ENCODE results near the gene MPPED2.

The MPPED2 gene

GRCh38 chr11:30422447-30423278 lies 163.5 kb downstream of the MPPED2 start:
- no peak for DNase-seq (ENCODE audit: low read depth in 2 of 2)

DNA sequence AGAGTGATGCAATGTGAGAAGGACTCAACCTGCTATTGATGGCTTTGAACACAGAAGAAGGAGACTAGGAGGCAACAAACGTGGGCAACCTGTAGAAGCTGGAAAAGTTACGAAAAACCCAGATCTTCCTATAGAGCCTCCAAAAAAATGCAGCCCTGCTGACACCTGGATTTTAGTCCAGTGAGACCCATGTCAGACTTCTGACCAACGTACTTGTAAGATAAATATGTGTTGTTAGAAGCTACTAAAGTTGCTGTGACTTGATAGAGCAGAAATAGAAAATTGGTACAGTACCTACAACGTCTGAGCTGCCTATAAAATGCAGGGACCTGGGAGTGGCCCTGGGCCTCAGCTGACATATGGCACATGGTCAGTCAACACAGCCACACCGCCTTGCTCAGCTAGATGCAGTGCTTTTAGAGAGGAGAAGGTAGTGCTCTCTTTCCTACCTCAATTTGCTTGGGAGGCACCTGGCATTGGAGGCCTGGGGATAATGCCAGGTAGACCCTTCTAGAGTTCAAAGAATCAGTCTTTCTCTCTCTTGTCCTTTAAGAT lies 165.8 kb downstream of the MPPED2 start:
- no peak for DNase-seq (ENCODE audit: low read depth in 2 of 2)

DNA sequence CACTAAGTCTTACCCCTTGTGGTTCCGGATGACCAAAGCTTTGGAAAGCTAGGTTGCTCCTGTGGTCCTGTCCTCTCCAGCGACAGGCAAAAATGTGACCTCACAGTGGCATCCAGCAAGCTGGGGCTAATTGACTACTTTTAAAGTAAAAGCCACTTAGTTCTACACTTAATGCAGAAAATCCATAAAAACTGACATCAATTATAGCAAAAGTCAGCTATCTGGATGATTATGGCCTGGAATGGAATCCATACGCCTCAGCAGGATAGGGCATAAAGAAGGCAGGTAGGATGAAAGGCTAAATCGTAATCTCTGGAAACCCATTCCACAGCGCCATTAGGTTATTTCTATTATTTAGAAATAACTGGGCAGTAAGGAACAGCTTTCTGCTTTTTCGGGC lies 171.3 kb downstream of the MPPED2 start:
- no peak for DNase-seq (ENCODE audit: low read depth in 2 of 2)

DNA sequence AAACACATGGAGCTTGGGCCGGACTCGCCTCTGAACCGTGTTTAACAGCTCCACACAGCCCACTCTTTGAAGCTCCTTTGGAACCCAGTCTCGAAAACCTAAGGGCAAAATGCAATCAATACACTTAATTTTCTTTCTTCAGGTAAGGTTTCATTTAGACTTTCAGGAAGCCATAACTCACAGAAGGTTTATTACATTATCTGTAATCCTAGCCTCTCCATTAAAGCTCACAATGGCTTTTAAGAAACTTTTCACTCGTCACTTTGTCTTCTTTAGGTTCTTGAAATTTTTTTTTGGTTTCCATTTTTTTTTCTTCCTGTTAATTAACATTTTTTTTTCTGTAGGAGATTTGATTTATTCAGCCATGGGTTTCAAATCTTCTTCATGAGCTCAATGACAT lies 171.9 kb downstream of the MPPED2 start:
- no peak for DNase-seq (ENCODE audit: low read depth in 2 of 2)

GRCh38 chr11:30412509-30412908 lies 173.6 kb downstream of the MPPED2 start:
- no peak for DNase-seq (ENCODE audit: low read depth in 2 of 2)

GRCh38 chr11:30411383-30411782 lies 174.8 kb downstream of the MPPED2 start:
- DNase-seq (ENCODE audit: low read depth in 2 of 2): no peak

DNA sequence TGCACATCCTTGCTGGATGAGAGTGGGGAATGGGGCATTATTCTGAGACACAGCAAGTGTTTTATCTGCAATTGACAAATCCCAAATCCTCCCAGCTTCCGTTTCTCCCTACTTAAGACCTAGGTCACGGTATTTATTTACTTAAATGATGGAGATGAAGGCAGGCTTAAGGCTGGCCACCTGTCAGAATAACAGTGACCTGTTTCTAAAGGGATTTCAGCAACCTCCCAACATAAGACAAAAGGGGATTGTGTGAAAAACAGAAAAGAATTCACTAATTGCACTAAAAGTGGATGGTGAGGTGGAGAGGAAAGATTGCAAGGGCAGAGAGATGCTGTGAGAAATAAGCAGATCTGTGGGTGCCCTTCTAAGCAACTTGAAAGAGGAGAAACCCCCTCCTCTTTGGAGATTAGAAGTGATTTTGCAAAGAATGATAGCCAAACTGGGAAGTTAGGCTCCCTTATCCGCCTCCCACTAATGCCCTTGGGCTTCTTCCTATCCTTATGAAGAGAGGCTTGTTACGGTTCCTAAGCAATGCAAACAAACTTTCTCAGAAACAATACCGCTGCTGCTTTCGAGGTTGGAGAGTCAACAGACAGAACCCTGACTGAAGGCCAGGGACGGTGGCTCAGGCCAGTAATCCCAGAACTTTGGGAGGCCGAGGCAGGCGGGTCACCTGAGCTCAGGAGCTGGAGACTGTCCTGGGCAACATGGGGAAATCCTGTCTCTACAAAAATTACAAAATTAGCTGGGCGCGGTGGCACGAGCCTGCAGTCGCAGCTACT lies 179.0 kb downstream of the MPPED2 start:
- no peak for DNase-seq (ENCODE audit: low read depth in 2 of 2)

DNA sequence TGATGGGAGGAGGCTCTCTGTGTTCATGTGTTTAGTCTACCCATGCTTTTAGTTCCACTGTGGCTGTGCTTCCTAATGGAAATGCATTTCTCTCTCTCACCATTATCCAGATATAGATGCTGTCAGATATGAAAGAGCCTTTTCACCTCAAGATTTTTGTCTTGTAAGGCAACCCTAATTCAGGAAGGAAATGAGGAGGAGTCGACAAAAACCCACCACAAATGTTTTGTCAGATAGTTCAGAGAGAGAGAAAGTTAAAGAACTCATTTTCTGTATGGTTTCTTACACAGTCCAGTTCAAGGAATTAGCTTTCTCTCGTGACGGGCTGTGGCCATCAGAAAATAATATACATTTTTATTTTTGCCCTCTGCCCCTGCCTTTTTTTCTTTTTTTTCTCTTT lies 180.8 kb downstream of the MPPED2 start:
- DNase-seq (ENCODE audit: low read depth in 2 of 2): no peak

DNA sequence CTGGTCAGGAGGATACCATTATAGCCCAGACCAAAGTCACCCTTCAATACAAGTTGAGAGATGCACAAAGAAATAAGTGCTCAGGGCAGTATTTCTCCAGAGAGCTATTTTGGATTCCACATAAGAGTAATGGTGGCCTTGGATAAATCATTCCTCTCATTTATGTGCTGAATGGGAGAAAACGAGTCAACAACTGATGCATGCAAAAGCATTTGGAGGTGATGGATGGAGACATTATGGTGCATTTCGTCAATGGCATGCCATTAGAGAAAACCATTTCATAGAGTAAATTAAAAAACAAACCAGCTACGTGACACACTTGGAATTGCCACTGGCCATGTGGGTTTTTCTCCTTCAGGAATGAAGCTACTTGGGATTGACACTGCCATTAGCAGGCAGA lies 182.0 kb downstream of the MPPED2 start:
- no peak for DNase-seq (ENCODE audit: low read depth in 2 of 2)

DNA sequence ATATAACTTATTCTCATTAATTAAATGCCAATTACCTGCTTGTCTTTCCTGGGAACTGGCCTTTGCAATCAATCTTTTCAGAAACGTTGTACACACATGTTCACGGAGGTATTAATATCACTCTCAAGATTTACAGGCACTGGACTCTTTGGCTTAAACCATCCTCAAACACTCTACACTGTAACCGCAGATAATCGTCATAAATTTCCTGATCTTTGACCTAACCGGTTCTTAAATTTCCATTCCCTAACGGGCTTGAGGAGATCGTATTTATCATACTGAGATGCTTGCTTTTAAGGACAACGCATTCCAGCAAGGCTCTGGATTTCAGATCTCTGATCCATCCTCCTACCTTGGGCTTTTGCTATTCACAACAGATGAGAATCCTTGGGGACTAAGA lies 190.4 kb downstream of the MPPED2 start:
- DNase-seq (ENCODE audit: low read depth in 2 of 2): no peak

DNA sequence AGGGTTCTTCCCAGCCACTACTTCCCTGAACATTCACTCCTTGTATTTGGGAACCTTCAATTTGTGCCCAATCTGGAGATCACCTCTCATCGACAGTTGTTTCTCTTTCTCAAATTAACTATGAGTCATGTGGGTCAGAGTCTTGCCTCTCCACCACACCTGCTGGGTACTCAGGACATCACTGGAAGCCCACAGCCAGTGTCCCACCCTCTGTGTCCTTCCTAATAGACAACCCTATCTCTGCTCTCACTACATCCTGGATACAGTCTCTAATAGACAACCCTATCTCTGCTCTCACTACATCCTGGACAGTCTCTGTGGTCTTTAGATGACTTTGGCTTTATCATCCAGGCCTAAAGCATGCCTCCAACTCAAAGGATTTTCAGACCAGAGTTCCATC lies 193.1 kb downstream of the MPPED2 start:
- no peak for DNase-seq (ENCODE audit: low read depth in 2 of 2)

DNA sequence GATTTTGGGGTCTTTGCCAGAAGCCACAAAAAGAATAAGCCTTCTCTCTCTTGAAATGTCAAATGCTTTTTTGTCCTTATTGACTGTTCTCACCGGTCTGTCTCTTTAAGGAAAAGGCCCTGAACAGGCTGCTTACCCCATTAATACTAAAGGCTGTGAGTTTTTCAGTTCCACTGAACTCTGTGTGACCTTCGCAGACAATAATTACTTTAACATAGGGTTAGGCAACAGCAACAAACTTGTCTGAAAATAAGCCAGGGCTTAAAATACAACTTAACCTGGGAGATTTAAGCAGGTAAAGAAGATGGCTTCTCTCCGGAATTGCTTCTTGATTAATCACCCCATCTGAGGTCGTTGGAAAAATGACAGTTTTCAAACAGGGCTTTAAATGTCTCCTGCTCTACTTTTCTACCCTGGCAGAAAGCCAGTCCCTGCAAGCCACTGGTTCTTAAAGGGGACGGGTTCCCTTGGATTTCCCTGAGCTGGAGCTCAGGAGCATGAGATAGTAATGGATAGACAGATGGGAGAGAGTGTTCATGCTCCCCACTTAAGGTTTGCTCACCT lies 193.8 kb downstream of the MPPED2 start:
- no peak for DNase-seq (ENCODE audit: low read depth in 2 of 2)

DNA sequence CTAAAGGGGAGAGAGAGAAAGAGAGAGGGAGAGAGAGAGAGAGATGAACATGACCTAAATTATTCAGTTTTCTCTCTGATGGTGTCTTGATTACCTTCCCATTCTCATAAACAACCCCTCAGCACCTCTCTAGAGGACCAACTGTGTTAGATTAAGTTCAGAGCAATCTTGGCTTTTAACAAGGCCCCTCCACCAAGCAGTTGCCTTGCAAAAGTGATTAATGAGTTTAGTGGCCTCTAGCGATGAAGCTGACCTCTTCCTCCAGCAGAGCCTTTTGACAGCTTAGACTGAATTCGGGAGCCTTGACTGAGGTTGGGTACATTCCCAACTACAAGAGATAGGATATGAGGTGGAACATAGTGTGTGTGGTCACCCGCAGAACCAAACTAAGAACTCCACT lies 197.2 kb downstream of the MPPED2 start:
- no peak for DNase-seq (ENCODE audit: low read depth in 2 of 2)

DNA sequence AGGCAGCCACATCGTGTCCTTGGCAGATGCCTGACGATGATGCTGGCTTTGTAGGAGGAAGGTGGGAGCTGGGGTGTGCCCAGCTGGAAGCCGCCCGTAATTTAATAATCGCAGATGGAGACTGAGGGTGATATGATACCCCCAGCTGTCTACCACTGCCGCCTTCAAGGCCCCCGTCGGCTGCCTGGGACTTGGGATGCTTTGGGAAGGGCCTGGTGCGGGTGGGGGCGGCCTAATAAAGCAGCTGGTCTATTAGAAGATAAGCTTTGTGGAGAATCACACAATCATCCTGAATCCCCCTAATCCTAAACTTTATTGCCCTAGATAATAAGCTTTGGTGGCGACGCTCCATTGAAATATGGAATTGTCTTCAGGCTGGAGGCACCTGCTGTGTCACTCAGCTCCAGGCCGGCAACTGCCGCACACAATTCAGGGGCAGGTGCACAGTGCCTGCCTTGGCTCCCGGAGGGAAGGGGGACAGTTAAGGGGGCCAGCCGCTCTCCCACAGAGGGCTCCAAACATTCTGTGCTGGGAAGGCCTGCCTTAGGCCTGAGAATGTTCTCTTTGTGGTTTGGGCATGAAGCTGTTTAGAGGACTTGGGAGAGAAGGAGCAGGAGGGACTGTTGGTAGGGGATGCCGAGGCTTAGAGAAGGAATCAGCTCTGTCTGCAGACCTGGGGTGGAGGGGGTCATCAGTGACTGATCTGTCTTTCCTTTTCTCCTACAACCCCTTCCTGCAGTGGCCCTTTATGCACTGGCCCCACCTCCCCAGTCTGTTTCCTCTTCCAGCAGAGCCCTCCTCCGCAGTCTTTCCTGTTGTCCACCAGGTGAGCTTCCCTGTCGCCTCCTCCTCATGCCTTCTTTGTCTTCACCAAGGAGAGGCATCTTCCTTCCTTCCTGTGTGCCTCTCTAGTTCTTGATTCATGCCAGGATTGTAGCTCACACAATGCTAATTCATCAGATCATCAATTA lies 198.0 kb downstream of the MPPED2 start:
- no peak for DNase-seq (ENCODE audit: low read depth in 2 of 2)

DNA sequence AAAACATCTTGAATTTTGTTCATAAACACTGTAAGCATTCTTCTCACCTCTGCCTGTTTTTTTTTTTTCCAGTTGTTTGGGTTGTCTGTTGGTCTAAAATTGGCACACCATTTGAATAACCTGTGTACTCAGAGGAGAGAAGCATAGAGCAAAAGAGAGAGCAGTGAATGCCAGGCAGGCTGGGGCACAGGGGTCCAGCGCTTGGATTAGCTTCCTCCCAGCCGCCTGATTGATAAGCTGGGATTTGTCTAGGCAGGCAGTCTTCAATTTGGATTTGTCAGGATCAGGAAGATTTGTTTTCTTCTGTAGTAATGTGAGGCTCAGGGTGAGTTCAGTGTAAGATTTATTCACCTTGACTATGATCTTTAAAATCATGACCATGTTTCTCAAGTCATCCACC lies 204.3 kb downstream of the MPPED2 start:
- DNase-seq (ENCODE audit: low read depth in 2 of 2): no peak

- no peak for DNase-seq (ENCODE audit: low read depth in 2 of 2)
These were observed 205.3 kb downstream of the MPPED2 start for GRCh38 chr11:30380846-30381245.

DNA sequence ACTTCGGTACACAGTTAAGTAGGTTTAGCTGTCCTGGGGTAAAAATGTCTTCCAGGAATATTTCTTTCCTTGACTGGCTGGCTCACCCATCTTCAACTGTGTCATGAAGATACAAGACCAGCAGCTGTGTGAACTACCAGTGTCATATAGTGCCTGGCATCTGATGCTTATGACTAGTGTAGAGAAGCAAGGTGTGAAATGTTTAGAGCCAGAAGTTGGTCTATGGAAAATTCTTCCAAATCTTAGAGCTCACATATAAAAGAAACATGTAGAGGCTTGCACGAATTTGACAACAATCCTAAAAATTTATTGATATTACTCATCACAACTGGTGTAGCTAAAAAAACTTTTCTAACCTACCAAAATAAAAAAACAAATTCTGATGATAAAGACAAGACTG lies 208.8 kb downstream of the MPPED2 start:
- DNase-seq (ENCODE audit: low read depth in 2 of 2): no peak

DNA sequence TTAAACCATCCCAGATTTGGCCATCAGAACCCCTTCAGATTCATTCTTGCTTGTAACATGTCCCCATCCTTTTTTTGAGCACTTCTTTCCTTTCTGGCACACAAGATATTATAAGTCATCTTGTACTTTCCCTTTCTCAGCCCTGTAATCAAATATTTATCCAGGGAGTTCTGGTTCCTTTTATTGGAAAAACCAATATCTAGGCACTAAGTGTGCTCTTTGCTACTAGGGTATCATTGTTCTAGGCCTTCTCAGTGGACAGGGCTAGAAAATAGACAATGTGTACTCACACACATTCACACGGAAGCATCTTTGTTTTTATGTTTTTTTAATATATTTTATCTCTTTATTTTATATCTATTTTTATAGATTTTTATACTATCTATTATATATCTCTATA lies 216.0 kb downstream of the MPPED2 start:
- no peak for DNase-seq (ENCODE audit: low read depth in 2 of 2)

GRCh38 chr11:30368394-30368793 lies 217.8 kb downstream of the MPPED2 start:
- no peak for DNase-seq (ENCODE audit: low read depth in 2 of 2)

- no peak for DNase-seq (ENCODE audit: low read depth in 2 of 2)
These were observed 220.2 kb downstream of the MPPED2 start for GRCh38 chr11:30365793-30366517.
